Testis (tissue), 3 donors: ENCODE data around the gene NFATC3. TPM values are rescaled to one million over a fixed set of nuclear protein-coding genes. Genes with fewer than 3 reads are reported as not detected.

Experiments
- DNase-seq: peaks from one replicate; pipeline ENCODE4 v3.0.0-alpha.2; 2019
- H3K27ac ChIP-seq, 2 donors: fragments of 200-600 bp; sonication (generic); one replicate each; pipeline ENCODE4 v1.5.1; 2019
- H3K27me3 ChIP-seq: fragments of 200-600 bp; sonication (generic); one replicate; pipeline ENCODE4 v1.5.1; 2019
- H3K36me3 ChIP-seq: fragments of 200-600 bp; sonication (generic); one replicate; pipeline ENCODE4 v1.5.1; 2017; ENCODE audit warnings: low read depth; ENCODE audit errors: missing control alignments
- H3K4me1 ChIP-seq: fragments of 200-600 bp; sonication (generic); one replicate; pipeline ENCODE4 v1.5.1; 2019
- H3K4me3 ChIP-seq, 2 donors: fragments of 200-600 bp; sonication (generic); one replicate each; pipeline ENCODE4 v1.5.1; 2017 to 2019
- H3K9me3 ChIP-seq: fragments of 200-600 bp; sonication (generic); one replicate; pipeline ENCODE4 v1.5.1; 2017
- CTCF ChIP-seq, 3 experiments: fragments of 450-650 bp in 2 of 3; fragments of 200-600 bp in 1 of 3; sonication (generic) in 1 of 3; IDR thresholded peaks; one replicate each; pipeline ENCODE4 v1.5.1; 2016 to 2019; ENCODE audit warnings: antibody characterized with exemption in 3 of 3, mild to moderate bottlenecking in 2 of 3, moderate library complexity in 1 of 3
- POLR2A ChIP-seq: fragments of 450-650 bp; IDR thresholded peaks from one replicate; pipeline ENCODE4 v1.6.1; 2017; ENCODE audit warnings: antibody characterized with exemption, mild to moderate bottlenecking, moderate library complexity
- WGBS, 2 donors: methylation state at CpG; one replicate each; pipeline ENCODE4 v1.1.5; 2018; 5-methylcytosine and 5-hydroxymethylcytosine counted together
- intact Hi-C: fragments of 100-400 bp; cut with DNase I; formaldehyde crosslinking; loops from one replicate; pipeline ENCODE4 v1.15.1; 2023; ENCODE audit warnings: low total_unique reads
- polyA plus RNA-seq: library from polyadenylated mRNA; stranded (reverse); fragments of 350-450 nt; fragmentation: Illumina TruSeq; extraction: RNeasy Lipid Tissue Mini Kit (QIAGEN cat#74804); gene quantifications from one replicate; pipeline ENCODE4 v1.2.3, GENCODE V29; 2014; ENCODE audit warnings: low read depth, low replicate concordance; ENCODE audit not compliant: insufficient read depth
- total RNA-seq, 2 donors: library from RNA; depleted of rRNA; stranded (reverse); fragments of >200 nt; gene quantifications; one replicate each; pipeline ENCODE4 v1.2.3, GENCODE V29; 2016

NFATC3 gene
- total and polyA plus RNA-seq, 3 donors from 2014 or later = 78.0 to 115 (median 94.7) TPM

- Histone ChIP-seq H3K9me3 (no peaks in the 10 kb centered on the region), H3K4me1 (peaks cover 28% of the 10 kb centered on the region), H3K36me3 (no peaks in the 10 kb centered on the region), H3K27me3 (no peaks in the 10 kb centered on the region), H3K4me3 (peak overlapping the region; percentile 85 to 98), H3K27ac (peak overlapping the region in 1 of 2 donors; percentile 99)
- TF ChIP-seq CTCF (IDR thresholded peaks at IDR 0.05) = no peak
- TF ChIP-seq POLR2A = no peak
- no peak for DNase-seq
- intact Hi-C loops = loop anchor here (10.0 kb wide), 1 partner anchor 148 kb away; the partner anchor contains the start of gene ESRP2
- 0 to 1% methylated on average over 6 of the region's 6 CpGs for WGBS, 2 donors
These were observed 1.2 kb downstream of the NFATC3 start for GRCh38 chr16:68086336-68086841.

- H3K27me3 ChIP-seq = no peaks in the 10 kb centered on the region
- no peaks in the 10 kb centered on the region for H3K9me3 ChIP-seq
- intact Hi-C loops = loop anchor here (10.0 kb wide), 1 partner anchor 148 kb away; the partner anchor contains the start of gene ESRP2
- H3K4me1 ChIP-seq = peaks cover 28% of the 10 kb centered on the region
- H3K36me3 ChIP-seq = no peaks in the 10 kb centered on the region
- TF ChIP-seq CTCF (IDR thresholded peaks at IDR 0.05) (no peak), POLR2A (no peak)
- H3K4me3 ChIP-seq = peak overlapping the region; percentile 85 to 98
- WGBS, 2 donors = 8 to 9% methylated on average over 6 of the region's 6 CpGs
- peak overlapping the region in 1 of 2 donors; percentile 99 for H3K27ac ChIP-seq
- DNase-seq = no peak
These were observed 1.7 kb downstream of the NFATC3 start for GRCh38 chr16:68086860-68087268.

GRCh38 chr16:68087688-68088087 is 2.5 kb downstream of the NFATC3 start:
- TF ChIP-seq POLR2A (no peak), CTCF (IDR thresholded peaks at IDR 0.05) (no peak)
- WGBS, 2 donors = 57 to 71% methylated on average over 2 of the region's 2 CpGs
- Histone ChIP-seq H3K4me1 (peaks cover 20% of the 10 kb centered on the region), H3K9me3 (no peaks in the 10 kb centered on the region), H3K4me3 (no peak overlapping the region), H3K27me3 (no peaks in the 10 kb centered on the region), H3K36me3 (no peaks in the 10 kb centered on the region), H3K27ac (no peak overlapping the region)
- intact Hi-C loops = loop anchor here (10.0 kb wide), 1 partner anchor 147 kb away; the partner anchor contains the start of gene ESRP2
- no peak for DNase-seq

- Histone ChIP-seq H3K27ac (no peak overlapping the region), H3K9me3 (no peaks in the 10 kb centered on the region), H3K4me1 (peaks cover 16% of the 10 kb centered on the region), H3K36me3 (no peaks in the 10 kb centered on the region), H3K4me3 (no peak overlapping the region), H3K27me3 (no peaks in the 10 kb centered on the region)
- WGBS, 2 donors = 72 to 78% methylated on average over 9 of the region's 9 CpGs
- DNase-seq = no peak
- TF ChIP-seq POLR2A = no peak
- no peak for TF ChIP-seq CTCF (IDR thresholded peaks at IDR 0.05)
- intact Hi-C loops = loop anchor here (10.0 kb wide), 1 partner anchor 146 kb away; the partner anchor contains the start of gene ESRP2
These were observed 3.2 kb downstream of the NFATC3 start for GRCh38 chr16:68088130-68088972.
